Natural killer cell (primary cell): Measurements from ENCODE around the gene SATL1. TPM values are rescaled to one million over a fixed set of nuclear protein-coding genes. Genes with fewer than 3 reads are reported as not detected.

Experiments used
- ATAC-seq, 3 donors: fragments of 150-1000 bp in 2 of 3; fragments of 200-7000 bp in 1 of 3; cut with Tn5 transposase; 1 replicate in 1 of 3; 2 replicates in 2 of 3; pipeline ENCODE4 v1.10.0; 2021; ENCODE audit warnings: mild to moderate bottlenecking in 2 of 3, moderate library complexity in 2 of 3
- DNase-seq, 2 donors: peaks; one replicate each; pipeline versions ENCODE4 v3.0.0 to v3.0.0-alpha.2; 2013 to 2021; ENCODE audit warnings: mixed read lengths in 1 of 2
- H3K27ac ChIP-seq: one replicate; pipeline ENCODE4 v1.5.1; 2013; ENCODE audit warnings: mild to moderate bottlenecking, low read length
- H3K27me3 ChIP-seq: one replicate; pipeline ENCODE4 v1.6.1; 2013; ENCODE audit warnings: low read length; ENCODE audit not compliant: control insufficient read depth, insufficient read depth
- H3K36me3 ChIP-seq: one replicate; pipeline ENCODE4 v1.6.1; 2013; ENCODE audit warnings: low read length; ENCODE audit not compliant: control insufficient read depth, insufficient read depth
- H3K4me1 ChIP-seq: one replicate; pipeline ENCODE4 v1.6.1; 2013; ENCODE audit warnings: low read length; ENCODE audit not compliant: control insufficient read depth, insufficient read depth
- H3K4me3 ChIP-seq: one replicate; pipeline ENCODE4 v1.5.1; 2013; ENCODE audit warnings: low read length
- H3K9me3 ChIP-seq: one replicate; pipeline ENCODE4 v1.6.1; 2013; ENCODE audit warnings: low read length; ENCODE audit not compliant: control insufficient read depth, insufficient read depth
- H3K27ac Mint-ChIP-seq, 2 donors: one replicate each; pipeline ENCODE4 v1.8.0; 2022; ENCODE audit warnings: mild to moderate bottlenecking in 2 of 2, mixed read lengths in 2 of 2, moderate library complexity in 1 of 2
- H3K27me3 Mint-ChIP-seq, 2 donors: one replicate each; pipeline ENCODE4 v1.8.0; 2022; ENCODE audit warnings: low read depth in 2 of 2, mixed read lengths in 2 of 2
- H3K36me3 Mint-ChIP-seq: one replicate; pipeline ENCODE4 v1.8.0; 2022; ENCODE audit warnings: mixed read lengths
- H3K4me1 Mint-ChIP-seq, 2 donors: one replicate each; pipeline ENCODE4 v1.8.0; 2022; ENCODE audit warnings: mixed read lengths in 2 of 2
- H3K4me3 Mint-ChIP-seq: one replicate; pipeline ENCODE4 v1.8.0; 2022; ENCODE audit warnings: mild to moderate bottlenecking, moderate library complexity, mixed read lengths
- H3K9me3 Mint-ChIP-seq, 2 donors: one replicate each; pipeline ENCODE4 v1.8.0; 2022; ENCODE audit warnings: mixed read lengths in 2 of 2
- CTCF ChIP-seq: fragments of 200-600 bp; IDR thresholded peaks from one replicate; pipeline ENCODE4 v1.8.0; 2022; ENCODE audit warnings: antibody characterized with exemption
- WGBS: methylation state at CpG from one replicate; pipeline ENCODE4 v1.1.7; 2013; ENCODE audit warnings: missing lambda C conversion rate; ENCODE audit not compliant: insufficient coverage; 5-methylcytosine and 5-hydroxymethylcytosine counted together
- intact Hi-C: fragments of 100-400 bp; cut with micrococcal nuclease; formaldehyde crosslinking; loops from one replicate; pipeline ENCODE4 v1.14.2; 2022
- total RNA-seq, 4 donors: library from RNA; stranded (reverse); fragments of 120-200 nt in 1 of 4; gene quantifications; one replicate each; pipeline versions ENCODE4 v1.2.3 to v1.2.4, GENCODE V29; 2013 to 2022

The SATL1 gene
- total RNA-seq, 3 donors from 2014 or later (not counting 1 experiment from before 2014, with no cell fraction given) = 0.10 TPM; not detected in 2

GRCh38 chrX:85215946-85216345 lies 27.6 kb downstream of the SATL1 start:
- ATAC-seq (no peak), DNase-seq (no peak)
- WGBS = 88% methylated on average over 1 of the region's 1 CpG
- H3K27me3 Mint-ChIP-seq = no peaks in the 10 kb centered on the region
- no peaks in the 10 kb centered on the region for H3K4me1 ChIP-seq
- no peak for TF ChIP-seq CTCF
- H3K9me3 Mint-ChIP-seq = no peaks in the 10 kb centered on the region
- H3K9me3 ChIP-seq = no peaks in the 10 kb centered on the region
- no peaks in the 10 kb centered on the region for H3K36me3 ChIP-seq
- H3K27ac ChIP-seq = no peak overlapping the region
- H3K27me3 ChIP-seq = no peaks in the 10 kb centered on the region
- H3K27ac Mint-ChIP-seq = no peak overlapping the region
- no peaks in the 10 kb centered on the region for H3K4me1 Mint-ChIP-seq
- intact Hi-C loops = no loop called here
- H3K36me3 Mint-ChIP-seq = no peaks in the 10 kb centered on the region
- H3K4me3 ChIP-seq = no peak overlapping the region
- H3K4me3 Mint-ChIP-seq = no peak overlapping the region

- Histone ChIP-seq H3K9me3 (no peaks in the 10 kb centered on the region), H3K27ac (no peak overlapping the region), H3K4me1 (no peaks in the 10 kb centered on the region), H3K4me3 (no peak overlapping the region), H3K36me3 (no peaks in the 10 kb centered on the region), H3K27me3 (no peaks in the 10 kb centered on the region)
- H3K27ac Mint-ChIP-seq = no peak overlapping the region
- H3K4me1 Mint-ChIP-seq = no peaks in the 10 kb centered on the region
- DNase-seq = no peak
- H3K27me3 Mint-ChIP-seq = no peaks in the 10 kb centered on the region
- intact Hi-C loops = no loop called here
- H3K9me3 Mint-ChIP-seq = peaks cover 4 to 6% of the 10 kb centered on the region in 2 donors
- TF ChIP-seq CTCF = no peak
- ATAC-seq = no peak
- H3K36me3 Mint-ChIP-seq = no peaks in the 10 kb centered on the region
- no peak overlapping the region for H3K4me3 Mint-ChIP-seq
- WGBS = 100% methylated on average over 2 of the region's 3 CpGs
Measured at GRCh38 chrX:85213792-85214530, 29.6 kb downstream of the SATL1 start.

GRCh38 chrX:85203461-85203970 lies 40.1 kb downstream of the SATL1 start:
- Histone ChIP-seq H3K36me3 (no peaks in the 10 kb centered on the region), H3K27me3 (no peaks in the 10 kb centered on the region), H3K27ac (no peak overlapping the region), H3K9me3 (peaks cover 3% of the 10 kb centered on the region), H3K4me3 (no peak overlapping the region), H3K4me1 (no peaks in the 10 kb centered on the region)
- 92% methylated on average over 8 of the region's 8 CpGs for WGBS
- intact Hi-C loops = no loop called here
- TF ChIP-seq CTCF = no peak
- DNase-seq = no peak
- no peak for ATAC-seq
- H3K9me3 Mint-ChIP-seq = no peaks in the 10 kb centered on the region
- no peak overlapping the region for H3K27ac Mint-ChIP-seq
- no peak overlapping the region for H3K4me3 Mint-ChIP-seq
- no peaks in the 10 kb centered on the region for H3K4me1 Mint-ChIP-seq
- no peaks in the 10 kb centered on the region for H3K27me3 Mint-ChIP-seq
- no peaks in the 10 kb centered on the region for H3K36me3 Mint-ChIP-seq

- no peaks in the 10 kb centered on the region for H3K9me3 ChIP-seq
- ATAC-seq (no peak), DNase-seq (no peak)
- no CpG with 5 or more reads among the region's 1 CpG for WGBS
- no peaks in the 10 kb centered on the region for H3K27me3 ChIP-seq
- no peaks in the 10 kb centered on the region for H3K4me1 ChIP-seq
- Mint-ChIP-seq H3K9me3 (peaks cover 7% of the 10 kb centered on the region in 2 donors), H3K36me3 (no peaks in the 10 kb centered on the region), H3K4me3 (no peak overlapping the region), H3K4me1 (no peaks in the 10 kb centered on the region), H3K27ac (no peak overlapping the region), H3K27me3 (peaks cover 0 to 5% of the 10 kb centered on the region in 2 donors)
- no peak for TF ChIP-seq CTCF
- intact Hi-C loops = no loop called here
- H3K4me3 ChIP-seq = no peak overlapping the region
- no peaks in the 10 kb centered on the region for H3K36me3 ChIP-seq
- no peak overlapping the region for H3K27ac ChIP-seq
Measured at GRCh38 chrX:85196319-85196718, 47.3 kb downstream of the SATL1 start.
